Stimulated activated CD4-positive, alpha-beta T cell treated with anti-CD3 and anti-CD28 coated beads, Interleukin-4, amount 100 ng/mL, for 1 hour (primary cell): ENCODE data around the gene CHCHD3.

Experiments
- DNase-seq: peaks from one replicate; pipeline ENCODE4 v3.0.0-alpha.2; 2020

The CHCHD3 gene

DNA sequence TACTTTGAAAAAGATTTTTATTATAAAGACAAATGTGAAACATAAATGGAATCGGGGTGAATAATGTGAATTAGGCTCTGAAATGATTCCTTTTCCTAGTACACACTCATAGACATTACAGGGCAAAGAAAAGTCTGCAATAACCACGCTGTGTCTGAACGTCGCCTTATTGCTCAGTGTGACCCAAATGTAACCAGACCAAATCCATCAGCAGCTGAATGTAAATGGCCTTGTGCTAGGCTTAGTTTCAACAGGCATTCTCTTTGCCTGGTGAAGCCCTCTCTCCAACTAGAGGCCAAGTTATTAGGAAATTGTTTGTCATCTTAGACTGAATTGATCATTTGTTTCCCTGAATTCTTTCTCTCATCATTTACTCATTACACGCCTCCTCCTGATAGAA, 225.5 kb downstream of the CHCHD3 start:
- no peak for DNase-seq

DNA sequence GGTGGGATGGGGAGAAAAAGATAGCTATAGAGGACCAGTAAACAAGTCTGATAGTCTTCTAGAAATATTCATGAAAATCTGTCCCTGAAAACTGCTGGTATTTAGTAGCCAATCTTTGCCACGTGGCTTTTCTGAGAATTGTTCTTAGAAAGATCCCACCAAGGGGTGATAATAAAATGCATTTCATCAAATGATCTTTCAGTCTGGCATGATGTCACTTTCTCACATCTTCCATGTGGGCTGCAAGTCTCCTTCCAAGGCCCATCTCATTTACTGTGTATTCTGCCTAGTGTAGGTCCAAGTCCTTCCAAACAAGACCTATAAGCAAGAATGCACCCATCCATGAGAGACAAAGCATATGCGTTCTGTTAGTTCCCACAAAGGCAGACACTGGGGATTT, 226.0 kb downstream of the CHCHD3 start:
- no peak for DNase-seq

DNA sequence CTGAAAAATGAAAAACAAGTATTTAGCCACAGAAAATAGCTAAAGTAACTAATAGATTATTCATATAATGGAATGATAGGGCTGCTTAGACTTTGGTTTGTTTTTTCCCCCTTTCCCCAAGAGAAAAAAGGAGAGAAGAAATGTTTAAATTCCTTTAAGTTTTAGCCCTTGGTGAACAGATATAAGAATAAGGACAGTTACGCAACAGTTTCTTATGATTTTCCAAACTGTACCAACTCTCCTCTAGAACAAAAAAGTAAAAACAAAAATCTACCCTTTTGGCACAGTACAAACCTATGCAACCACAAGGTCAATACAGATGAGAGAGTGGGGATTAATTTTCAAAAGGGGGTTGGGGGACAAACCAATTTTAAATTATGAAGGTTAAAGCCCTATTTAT, 227.7 kb downstream of the CHCHD3 start:
- DNase-seq = no peak

DNA sequence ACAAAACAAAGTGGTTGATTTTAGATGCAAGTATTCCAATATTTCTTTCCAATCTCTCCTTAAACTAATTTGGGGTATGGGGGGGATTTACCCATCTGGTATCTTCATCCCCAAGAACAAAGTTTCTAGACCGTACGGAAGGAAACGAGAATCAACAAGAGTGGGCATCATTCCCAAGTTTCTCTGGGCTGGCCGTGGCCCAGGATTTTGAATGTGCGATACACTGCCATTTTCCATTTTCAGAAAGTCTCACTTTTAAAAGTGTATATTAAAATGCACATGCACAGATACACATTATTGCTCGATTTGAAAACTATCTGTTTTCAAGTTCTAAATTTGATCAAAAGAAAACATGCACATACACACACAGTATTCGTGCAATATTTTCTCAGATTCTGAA, 234.5 kb downstream of the CHCHD3 start:
- no peak for DNase-seq

DNA sequence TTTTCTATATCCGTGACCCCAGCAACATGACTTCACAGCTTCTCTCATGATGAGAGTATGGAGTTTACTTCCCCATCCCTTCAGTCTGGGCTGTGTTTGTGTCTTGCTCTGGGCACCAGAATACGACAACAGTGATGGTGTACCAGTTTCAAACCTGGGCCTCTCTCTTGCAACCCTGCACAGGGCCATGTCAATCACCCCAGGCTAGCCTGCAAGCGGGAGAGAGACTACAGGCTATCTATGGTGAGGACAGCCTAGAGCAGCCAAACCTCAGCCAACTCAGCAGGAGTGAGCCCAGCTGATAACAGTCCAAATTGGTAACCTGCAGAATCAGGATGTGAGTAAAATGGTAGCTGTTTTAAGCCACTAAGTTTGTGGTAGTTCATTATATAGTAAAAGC, 235.8 kb downstream of the CHCHD3 start:
- no peak for DNase-seq

DNA sequence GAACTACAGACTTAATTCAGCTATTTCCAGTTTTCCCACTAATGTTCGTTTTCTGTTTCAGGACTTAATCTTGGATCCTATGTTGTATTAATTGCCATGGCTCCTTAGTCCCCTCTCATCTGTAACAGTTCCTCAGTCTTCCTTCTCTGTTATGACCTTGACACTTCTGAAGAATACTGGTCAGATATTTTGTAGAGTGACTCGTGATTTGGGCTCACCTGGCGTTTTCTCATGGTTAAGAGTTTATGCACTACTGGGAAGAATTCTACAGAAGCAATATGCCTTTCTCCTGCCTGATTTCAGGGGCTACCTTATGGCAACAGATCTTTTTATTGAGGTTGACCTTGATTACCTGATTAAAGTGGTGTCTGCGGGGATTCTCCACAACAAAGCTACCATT, 239.4 kb downstream of the CHCHD3 start:
- no peak for DNase-seq

DNA sequence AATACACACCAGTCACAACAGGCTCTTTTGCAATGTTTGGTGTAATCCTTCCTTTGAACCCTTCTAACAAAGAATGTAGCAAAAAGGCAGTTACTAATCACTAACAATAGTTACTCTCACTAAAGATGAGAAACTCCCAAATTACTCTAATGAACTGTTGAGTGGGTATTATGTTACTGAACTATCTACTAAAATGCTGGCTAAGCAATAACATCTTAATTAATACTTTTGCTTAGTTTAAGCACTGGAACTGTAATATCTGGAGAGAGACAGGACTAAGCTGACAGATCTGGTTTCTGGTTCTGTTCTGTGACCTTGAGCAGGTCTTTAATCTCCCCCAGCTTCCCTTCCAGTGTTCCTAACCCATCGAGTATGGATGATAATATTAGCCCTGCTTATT, 241.7 kb downstream of the CHCHD3 start:
- DNase-seq = no peak

DNA sequence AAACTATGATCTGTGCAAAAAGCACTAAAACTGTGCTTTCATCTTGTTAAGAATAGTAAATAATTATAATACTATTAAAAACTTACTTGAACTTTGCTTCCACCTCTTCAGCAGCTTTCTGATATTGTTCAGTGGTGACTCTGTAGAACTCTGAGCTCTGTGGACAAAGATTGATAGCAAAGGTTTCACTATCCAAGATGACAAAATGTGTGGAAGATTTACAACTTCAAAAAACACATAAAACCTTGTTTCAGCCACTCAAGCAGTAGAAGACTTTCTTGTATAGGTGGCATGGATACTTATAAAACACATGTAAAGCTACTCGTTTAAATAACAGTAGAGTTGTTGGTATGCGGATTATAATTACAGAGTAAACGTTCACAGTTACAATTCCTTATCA, 243.6 kb downstream of the CHCHD3 start:
- no peak for DNase-seq

DNA sequence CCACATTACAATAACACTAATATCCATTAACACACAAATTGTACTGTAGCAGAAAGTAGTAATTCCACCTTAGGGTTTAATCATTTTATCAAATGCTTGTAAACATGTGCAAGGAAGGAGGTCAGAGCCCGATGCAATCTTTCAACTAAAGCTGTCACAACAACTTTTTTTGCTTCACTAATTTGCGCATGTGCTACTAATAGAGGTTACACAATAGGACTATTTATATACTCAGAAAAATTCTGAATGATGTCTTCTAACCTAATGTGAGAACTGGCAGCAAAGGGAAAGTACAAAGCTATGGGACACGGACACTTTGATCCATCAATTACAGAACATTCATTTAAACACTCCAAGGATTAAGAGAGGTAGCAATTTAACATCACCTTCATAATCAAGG, 244.4 kb downstream of the CHCHD3 start:
- DNase-seq = no peak

DNA sequence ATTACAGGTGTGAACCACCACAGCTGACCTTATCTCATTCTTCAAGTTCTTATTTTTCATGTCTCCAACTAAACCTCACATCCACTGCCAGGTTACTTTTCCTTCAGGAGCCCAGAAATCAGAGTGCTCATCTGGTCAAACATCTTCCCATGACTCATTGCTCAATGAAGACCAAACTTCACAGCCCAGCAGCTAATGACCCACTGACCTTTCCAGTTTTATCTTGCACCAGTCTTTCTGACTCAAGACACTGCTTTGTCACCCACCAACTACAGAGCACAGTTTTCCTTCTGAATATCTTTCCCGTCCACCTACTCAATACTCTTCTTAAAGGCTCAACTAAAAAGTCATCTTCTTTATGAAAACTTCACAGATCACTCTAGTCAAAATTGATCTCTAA, 245.1 kb downstream of the CHCHD3 start:
- no peak for DNase-seq

DNA sequence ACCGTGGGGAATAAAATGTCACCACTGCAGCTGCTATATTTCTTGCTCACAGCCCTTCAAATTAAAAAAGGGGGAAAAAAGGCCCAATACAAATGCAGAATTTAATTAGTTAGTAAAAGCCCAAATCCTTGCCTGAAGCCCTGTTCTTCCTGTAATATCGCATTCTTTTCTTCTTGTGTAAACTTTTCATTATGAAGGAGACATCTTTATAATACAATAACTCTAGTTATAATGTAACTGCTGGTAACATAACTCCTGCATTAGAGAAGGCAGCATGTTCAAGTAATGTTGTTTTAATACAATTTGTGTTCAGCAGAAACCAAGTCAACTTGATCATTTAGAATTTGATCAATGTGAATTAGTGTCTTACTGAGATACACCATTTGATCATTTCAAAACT, 250.9 kb downstream of the CHCHD3 start:
- no peak for DNase-seq

DNA sequence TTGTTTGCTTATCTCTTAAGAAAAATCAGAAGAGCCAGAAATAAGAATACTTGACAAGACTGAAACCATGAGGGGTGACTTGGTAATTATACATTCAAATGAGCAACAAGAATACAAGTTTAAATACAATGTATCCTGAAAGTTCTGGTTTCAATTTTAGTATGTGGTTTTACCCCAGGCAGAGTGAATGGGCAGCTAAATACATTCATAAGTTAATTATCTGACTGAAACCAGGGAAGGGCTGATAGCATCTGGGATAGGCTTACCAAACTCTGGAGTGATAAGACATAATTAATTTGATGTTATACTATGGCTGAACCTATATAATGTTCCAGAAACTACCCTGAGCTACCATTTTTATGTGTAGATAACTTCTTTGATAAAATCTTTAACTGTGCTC, 253.4 kb downstream of the CHCHD3 start:
- no peak for DNase-seq

DNA sequence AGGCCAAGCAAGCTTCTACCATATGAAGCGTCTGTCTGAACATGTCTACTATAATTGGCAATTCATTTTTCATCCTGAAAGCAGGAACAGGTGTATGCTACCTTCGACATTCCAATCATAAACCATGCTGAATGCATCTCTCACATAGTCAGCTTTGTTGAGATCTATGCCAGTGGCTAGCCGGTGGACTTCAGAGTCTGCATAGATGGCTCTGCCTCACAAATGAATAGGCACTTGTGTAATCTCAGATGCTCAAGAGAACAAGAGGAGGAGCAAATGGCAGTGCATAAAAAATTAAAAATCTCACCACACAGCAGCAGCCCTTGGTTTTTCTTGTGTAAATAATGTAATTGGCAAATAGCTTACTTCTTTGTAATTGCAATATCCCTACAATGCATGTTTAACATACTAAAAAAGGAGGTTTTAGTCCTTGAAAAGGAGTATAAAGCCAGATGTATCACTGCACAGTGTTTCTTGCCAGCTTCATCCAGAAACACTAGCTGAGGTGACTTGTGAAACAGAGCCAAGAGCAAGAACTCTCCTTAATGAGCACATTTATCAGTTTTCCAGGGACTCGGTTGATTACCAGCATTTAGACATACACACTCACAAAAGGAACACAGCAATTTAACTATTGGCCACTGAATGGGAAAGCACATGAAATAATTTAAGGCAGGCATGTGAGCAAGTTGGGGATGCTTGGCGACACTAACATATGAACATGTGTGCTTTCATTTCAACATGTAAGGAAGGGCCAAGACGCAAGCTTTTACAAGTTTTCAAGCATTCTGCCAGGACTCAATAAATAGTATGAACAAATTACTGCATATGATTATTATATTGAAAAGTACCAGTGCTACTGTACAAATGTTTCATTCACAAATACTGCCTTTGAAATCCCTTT, 255.7 kb downstream of the CHCHD3 start:
- DNase-seq = no peak

DNA sequence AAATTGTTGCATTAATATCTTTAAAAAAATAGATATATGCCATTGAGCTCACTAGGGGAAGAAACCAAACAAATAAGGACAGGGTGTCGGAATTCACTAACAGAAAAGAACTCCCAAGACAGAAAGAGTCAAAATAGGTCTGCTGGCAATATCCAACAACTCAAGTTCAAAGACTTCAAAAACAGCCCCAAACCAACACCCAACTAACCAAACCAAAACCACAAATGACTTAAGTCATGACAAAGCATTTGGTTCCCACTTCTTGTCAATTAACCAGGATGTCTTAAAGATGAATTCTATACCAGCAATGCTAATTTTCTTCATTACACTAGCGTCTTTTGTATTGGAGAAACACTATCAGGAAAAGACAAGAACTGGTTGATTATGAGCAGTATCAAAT, 256.7 kb downstream of the CHCHD3 start:
- no peak for DNase-seq

DNA sequence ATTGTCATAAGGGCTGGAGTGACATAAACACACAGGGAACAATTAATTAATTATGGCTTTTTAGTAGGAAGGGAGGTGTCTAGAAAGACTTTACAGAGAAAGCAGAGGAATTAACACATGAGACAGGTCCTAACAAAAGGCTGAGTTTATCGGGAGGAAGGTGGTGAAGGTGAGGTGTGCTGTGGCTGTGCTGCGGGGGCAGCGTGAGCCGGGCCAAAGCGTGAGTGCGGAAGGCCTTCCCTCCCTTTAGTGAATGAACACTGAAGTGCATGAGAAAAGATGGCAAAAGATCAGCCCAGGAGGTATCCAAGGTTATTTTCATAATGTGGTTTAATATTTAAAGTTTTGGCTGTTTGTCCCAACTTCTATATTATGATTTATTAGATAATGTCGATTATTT, 262.2 kb downstream of the CHCHD3 start:
- no peak for DNase-seq

DNA sequence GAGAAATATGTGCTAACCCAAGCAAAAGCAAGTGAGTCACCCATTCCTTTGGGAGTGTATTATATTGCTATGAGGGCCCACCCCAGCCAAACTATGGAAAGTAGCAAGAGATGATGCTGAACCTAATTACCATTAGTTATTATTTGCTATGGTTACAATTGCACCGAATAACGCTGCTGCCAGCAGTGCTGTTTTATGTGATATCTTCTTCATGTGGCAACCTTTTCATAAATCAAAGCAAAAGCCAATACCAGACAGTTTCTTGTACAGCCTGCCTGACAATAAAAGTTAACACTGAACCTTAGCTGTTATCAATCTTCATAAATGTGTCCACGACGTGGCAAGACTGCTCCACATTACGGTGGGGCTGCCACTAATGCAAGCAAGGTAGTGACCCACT, 263.9 kb downstream of the CHCHD3 start:
- DNase-seq = no peak

DNA sequence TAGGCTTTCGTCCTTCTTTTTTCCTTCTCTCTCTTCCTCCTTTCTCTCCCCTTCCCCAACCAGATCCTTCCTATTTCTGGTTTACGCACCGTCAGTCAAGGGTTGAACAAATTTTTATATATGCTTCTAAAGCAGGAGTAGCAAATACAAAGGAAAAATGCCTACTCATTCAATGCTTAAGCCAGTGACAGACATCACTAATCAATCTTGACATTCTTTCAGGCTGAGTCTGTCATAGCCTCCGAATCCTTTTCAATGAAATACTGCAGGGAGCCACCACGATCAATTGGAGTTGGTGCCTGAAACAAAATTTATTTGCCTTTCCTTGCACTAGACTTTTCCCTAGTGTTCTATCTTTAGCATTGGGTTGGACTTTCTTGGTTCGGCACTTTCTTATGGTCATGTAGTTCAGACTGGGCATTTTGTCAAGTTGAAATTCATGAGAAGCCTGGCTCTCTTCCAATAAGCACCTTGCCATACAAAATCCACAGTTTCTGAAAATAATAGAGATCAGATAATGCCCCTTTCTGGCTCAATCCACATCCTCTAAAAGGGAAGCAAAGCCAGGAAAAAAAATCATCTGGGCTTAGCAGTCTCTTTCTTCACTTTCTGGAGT, 266.1 kb downstream of the CHCHD3 start:
- no peak for DNase-seq

DNA sequence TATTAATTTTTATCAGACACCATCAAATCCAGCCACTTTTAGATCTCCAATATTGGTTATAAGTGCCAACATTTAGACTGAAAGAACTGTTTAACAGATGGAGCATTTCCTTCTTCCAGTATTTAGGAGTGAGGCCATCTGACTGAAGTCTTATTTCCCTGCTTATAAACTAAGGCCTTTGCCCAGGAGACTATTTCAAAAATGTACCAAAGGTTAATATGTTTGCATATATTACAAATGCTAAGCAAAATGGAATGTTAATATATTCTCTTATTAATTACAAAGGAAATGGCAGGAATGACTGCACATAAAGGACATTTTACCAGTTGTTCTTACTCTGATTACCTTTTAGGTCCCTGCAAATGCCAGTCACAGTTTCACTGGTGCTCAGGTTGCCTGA, 266.8 kb downstream of the CHCHD3 start:
- DNase-seq = no peak

DNA sequence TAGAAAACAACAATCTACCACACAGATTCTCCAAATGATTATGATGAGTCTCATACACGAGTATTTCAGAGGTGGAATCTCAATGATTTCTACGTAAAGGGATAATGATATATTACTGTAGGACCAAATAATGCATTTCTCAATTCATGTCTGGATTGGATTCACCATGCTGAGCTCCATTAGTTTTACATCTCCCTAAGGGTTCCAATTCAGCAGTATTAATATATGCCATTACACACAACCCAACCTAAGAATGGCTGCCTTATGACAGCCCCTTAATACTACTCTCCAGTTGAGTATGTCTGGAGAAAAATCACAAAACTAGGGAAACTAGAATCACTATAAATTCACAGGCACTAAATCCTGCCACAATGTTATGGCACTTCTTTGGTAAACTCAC, 271.3 kb downstream of the CHCHD3 start:
- no peak for DNase-seq

DNA sequence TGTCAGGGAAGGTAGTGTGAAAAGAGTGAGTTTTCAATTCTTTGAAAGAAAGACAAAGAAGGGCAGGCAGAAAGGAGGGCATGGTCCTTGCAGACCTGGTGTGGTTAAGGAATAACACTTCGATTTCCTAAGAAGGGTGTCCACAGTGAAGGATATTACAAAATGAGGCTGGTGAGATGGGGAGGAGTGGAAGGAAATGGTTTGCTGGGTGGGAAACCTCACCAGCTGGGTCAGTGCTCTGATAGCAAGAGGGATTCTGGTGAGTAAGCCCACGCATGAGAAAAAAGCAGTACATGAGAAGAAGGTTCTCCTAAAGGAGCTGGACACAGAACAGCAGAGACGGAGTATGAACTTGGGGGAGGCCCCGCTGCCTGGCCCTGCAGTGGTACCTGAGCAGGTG, 275.1 kb downstream of the CHCHD3 start:
- DNase-seq = no peak

DNA sequence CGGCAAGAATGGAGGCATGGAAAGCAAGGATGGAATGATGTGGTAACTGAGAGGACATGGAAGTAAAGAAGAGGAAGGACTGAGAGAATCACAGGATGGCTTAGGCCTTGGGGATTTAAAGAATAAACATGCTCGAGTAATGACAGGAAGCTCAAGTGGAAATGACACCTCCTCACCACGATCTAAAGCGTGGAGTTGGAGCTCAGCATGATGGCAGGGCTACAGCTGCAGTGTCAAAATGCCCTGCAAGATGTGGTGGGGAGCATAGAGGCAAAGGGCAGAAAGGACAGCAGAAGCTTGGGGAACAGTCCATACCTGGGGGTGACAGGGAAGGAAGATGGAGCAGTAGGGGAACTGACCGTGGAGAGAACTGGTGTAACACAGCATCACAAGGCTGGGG, 276.1 kb downstream of the CHCHD3 start:
- DNase-seq = no peak

DNA sequence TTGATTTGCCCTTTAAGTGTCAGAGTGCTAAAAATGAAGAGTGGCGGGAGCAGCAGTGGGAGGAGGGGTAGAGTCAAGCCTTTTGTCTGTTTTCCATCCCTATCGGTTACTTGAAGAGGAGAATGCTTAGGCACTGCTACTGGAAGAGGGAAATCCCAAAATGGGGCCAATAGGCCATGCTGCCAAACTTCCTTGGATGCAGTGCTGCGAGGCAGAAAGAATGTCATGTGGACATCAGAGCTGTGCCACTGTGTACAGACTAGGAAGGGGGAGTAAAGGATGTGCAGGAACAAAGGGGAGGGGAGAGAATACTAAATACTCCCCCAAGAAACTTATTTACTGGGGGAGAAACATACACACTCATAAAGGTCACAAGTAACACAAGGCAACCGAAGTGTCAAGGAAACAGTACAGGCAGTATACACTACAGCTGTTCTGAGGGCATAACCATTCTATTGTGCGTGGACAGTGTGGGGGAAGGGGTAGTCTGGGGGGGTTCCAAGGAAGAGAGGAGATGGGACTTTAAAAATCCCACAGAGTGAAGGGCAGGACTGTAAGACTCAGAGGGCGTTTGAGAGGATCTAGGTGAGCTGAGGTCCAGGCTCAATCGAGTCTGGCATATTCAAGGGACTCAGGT, 276.9 kb downstream of the CHCHD3 start:
- no peak for DNase-seq

DNA sequence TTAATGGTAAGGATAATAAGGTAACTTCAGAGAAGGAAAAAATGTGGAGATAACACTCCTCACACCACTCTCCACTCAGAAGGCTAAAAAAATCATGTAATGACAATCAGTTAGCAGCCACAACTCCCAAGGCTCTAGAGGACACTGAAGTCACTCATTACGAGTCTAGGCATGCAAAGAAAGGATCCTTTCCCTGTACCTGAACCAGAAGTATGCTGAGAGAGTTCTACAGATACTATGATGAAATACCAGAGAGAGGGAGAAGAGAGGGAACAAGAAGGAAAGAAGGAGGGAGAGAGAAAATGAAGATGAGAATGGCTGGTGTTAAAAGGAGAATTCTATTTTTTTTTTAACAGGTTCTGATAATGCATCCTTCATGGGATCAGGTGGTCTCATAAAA, 281.4 kb downstream of the CHCHD3 start:
- no peak for DNase-seq

DNA sequence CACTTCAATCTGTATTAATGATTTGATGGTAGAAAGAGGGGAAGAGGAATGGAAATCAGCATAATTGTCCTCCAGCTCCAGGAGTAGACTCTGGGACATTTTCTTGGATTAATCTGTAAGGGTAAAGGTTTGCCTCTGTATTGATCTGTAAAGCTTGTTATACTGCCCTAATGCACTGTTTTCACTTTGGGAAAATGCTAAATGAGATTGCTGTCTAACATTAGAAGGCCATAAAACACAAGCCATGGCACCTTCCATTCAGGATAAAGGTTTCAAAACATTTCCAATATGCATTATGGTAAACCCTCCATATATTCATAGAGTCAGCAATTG, 282.8 kb downstream of the CHCHD3 start:
- no peak for DNase-seq

DNA sequence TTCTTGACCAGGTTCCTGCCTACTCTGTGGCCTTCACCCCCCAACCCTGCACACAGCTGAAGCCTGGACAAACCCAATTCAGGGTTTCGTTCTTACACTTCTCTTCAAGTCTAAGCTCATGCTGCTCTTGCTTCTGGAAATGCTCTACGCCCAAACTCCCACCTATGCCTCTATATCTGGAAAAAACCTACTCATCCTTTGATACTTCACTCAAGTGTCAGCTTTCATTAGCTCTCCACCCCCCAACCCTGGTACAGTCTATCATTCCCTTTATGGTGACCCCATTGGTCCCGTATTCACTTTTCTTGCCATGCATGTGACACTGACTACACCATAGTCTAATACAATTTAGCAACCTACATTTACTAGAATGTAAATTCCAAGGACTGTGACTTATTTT, 284.7 kb downstream of the CHCHD3 start:
- DNase-seq = no peak
